Gastroesophageal sphincter (tissue), 4 donors: ENCODE results near the gene SLC35F1. TPM values are rescaled to one million over a fixed set of nuclear protein-coding genes. Genes with fewer than 3 reads are reported as not detected.

Experiments used
- ATAC-seq: fragments of 150-250 bp; one replicate; pipeline ENCODE4 v1.9.1; 2016; ENCODE audit warnings: mild to moderate bottlenecking, moderate library complexity
- H3K27ac ChIP-seq, 4 donors: fragments of 200-600 bp; sonication (generic) in 3 of 4; 1 replicate in 3 of 4; 2 replicates in 1 of 4; pipeline ENCODE4 v1.5.1; 2016 to 2019
- H3K27me3 ChIP-seq: fragments of 200-600 bp; sonication (generic); one replicate; pipeline ENCODE4 v1.5.1; 2019
- H3K36me3 ChIP-seq, 2 donors: fragments of 200-600 bp; sonication (generic); one replicate each; pipeline ENCODE4 v1.5.1; 2019; ENCODE audit warnings: control low read depth in 1 of 2
- H3K4me1 ChIP-seq, 3 donors: fragments of 200-600 bp; sonication (generic); 1 replicate in 2 of 3; 2 replicates in 1 of 3; pipeline ENCODE4 v1.5.1; 2016 to 2019; ENCODE audit warnings: control low read depth in 2 of 3
- H3K4me3 ChIP-seq, 2 donors: fragments of 200-600 bp; sonication (generic); one replicate each; pipeline ENCODE4 v1.5.1; 2019; ENCODE audit warnings: mild to moderate bottlenecking in 1 of 2, moderate library complexity in 1 of 2
- H3K9me3 ChIP-seq, 3 donors: fragments of 200-600 bp; sonication (generic); one replicate each; pipeline ENCODE4 v1.5.1; 2017 to 2019; ENCODE audit warnings: control low read depth in 2 of 3
- CTCF ChIP-seq, 4 experiments: fragments of 200-600 bp in 2 of 4; fragments of 450-650 bp in 2 of 4; sonication (generic) in 1 of 4; IDR thresholded peaks; one replicate each; pipeline ENCODE4 v1.5.1; 2017 to 2019; ENCODE audit warnings: antibody characterized with exemption in 4 of 4, mild to moderate bottlenecking in 2 of 4, moderate library complexity in 2 of 4
- EP300 ChIP-seq: sonication (generic); formaldehyde crosslinking; IDR thresholded peaks from one replicate; pipeline ENCODE4 v1.6.1; 2017; ENCODE audit warnings: antibody characterized with exemption, mild to moderate bottlenecking
- POLR2A ChIP-seq, 2 donors: fragments of 450-650 bp; IDR thresholded peaks; one replicate each; pipeline ENCODE4 v1.6.1; 2017; ENCODE audit warnings: antibody characterized with exemption in 2 of 2, mild to moderate bottlenecking in 2 of 2, moderate library complexity in 1 of 2
- POLR2AphosphoS5 ChIP-seq: sonication (generic); formaldehyde crosslinking; IDR thresholded peaks from one replicate; pipeline ENCODE4 v1.6.1; 2017; ENCODE audit warnings: antibody characterized with exemption
- WGBS, 2 donors: methylation state at CpG; one replicate each; pipeline ENCODE4 v1.1.5; 2018; ENCODE audit warnings: low coverage in 1 of 2; 5-methylcytosine and 5-hydroxymethylcytosine counted together
- total RNA-seq, 4 donors: library from RNA; depleted of rRNA; stranded (reverse); fragments of >200 nt; gene quantifications; one replicate each; pipeline ENCODE4 v1.1.0, GENCODE V29; 2016

The SLC35F1 gene
- total RNA-seq, 4 donors from 2014 or later, result 4.3 to 7.4 (median 5.9) TPM

GRCh38 chr6:118306392-118307238 is 399.6 kb downstream of the SLC35F1 start:
- Histone ChIP-seq H3K36me3 (no peaks in the 10 kb centered on the region), H3K9me3 (no peaks in the 10 kb centered on the region), H3K4me1 (peaks cover 4 to 51% (median 7%) of the 10 kb centered on the region in 3 donors), H3K4me3 (no peak overlapping the region), H3K27me3 (no peaks in the 10 kb centered on the region), H3K27ac (peak overlapping the region; percentile 55 to 70 (median 64))
- TF ChIP-seq POLR2AphosphoS5, result no peak
- no peak for TF ChIP-seq POLR2A (IDR thresholded peaks at IDR 0.05)
- no peak for TF ChIP-seq EP300
- no peak for TF ChIP-seq CTCF (IDR thresholded peaks at IDR 0.05)
- ATAC-seq, result no peak
- WGBS, 2 donors, result 51 to 53% methylated on average over 6 of the region's 6 CpGs

- H3K4me1 ChIP-seq, result peaks cover 4 to 60% (median 7%) of the 10 kb centered on the region in 3 donors
- no peak for ATAC-seq
- 22 to 27% methylated on average over 7 of the region's 8 CpGs for WGBS, 2 donors
- no peaks in the 10 kb centered on the region for H3K36me3 ChIP-seq
- no peak overlapping the region for H3K4me3 ChIP-seq
- H3K27me3 ChIP-seq, result no peaks in the 10 kb centered on the region
- no peaks in the 10 kb centered on the region for H3K9me3 ChIP-seq
- TF ChIP-seq CTCF (IDR thresholded peaks at IDR 0.05) (no peak), EP300 (no peak), POLR2A (IDR thresholded peaks at IDR 0.05) (no peak), POLR2AphosphoS5 (peak; percentile 30)
- H3K27ac ChIP-seq, result peak overlapping the region in 3 of 4 donors; percentile 59 to 70 (median 66)
Measured at GRCh38 chr6:118307581-118307980, 400.5 kb downstream of the SLC35F1 start.

- no peaks in the 10 kb centered on the region for H3K36me3 ChIP-seq
- H3K27ac ChIP-seq, result peak overlapping the region; percentile 2 to 70 (median 58)
- WGBS, 2 donors, result 42 to 52% methylated on average over 2 of the region's 2 CpGs
- no peak overlapping the region for H3K4me3 ChIP-seq
- TF ChIP-seq CTCF (IDR thresholded peaks at IDR 0.05) (no peak), POLR2A (IDR thresholded peaks at IDR 0.05) (no peak)
- no peaks in the 10 kb centered on the region for H3K9me3 ChIP-seq
- H3K4me1 ChIP-seq, result peaks cover 4 to 67% (median 7%) of the 10 kb centered on the region in 3 donors
- no peak for ATAC-seq
- no peaks in the 10 kb centered on the region for H3K27me3 ChIP-seq
Measured at GRCh38 chr6:118309337-118310093, 402.5 kb downstream of the SLC35F1 start.

GRCh38 chr6:118313208-118313607 is 406.1 kb downstream of the SLC35F1 start:
- Histone ChIP-seq H3K4me1 (peaks cover 9 to 77% (median 14%) of the 10 kb centered on the region in 3 donors), H3K27me3 (no peaks in the 10 kb centered on the region), H3K27ac (peak overlapping the region in 2 of 4 donors; percentile 50 to 54), H3K4me3 (no peak overlapping the region), H3K36me3 (no peaks in the 10 kb centered on the region), H3K9me3 (no peaks in the 10 kb centered on the region)
- 49 to 63% methylated on average over 2 to 3 of the region's 3 CpGs for WGBS, 2 donors
- ATAC-seq, result no peak
- TF ChIP-seq EP300 (no peak), CTCF (IDR thresholded peaks at IDR 0.05) (no peak), POLR2A (IDR thresholded peaks at IDR 0.05) (no peak), POLR2AphosphoS5 (no peak)
